ENCODE data around the gene SCART1. TPM values are rescaled to one million over a fixed set of nuclear protein-coding genes. Genes with fewer than 3 reads are reported as not detected.
"Not testable (repeated sequence)": the region's sequence is repeated elsewhere in the genome, so short reads cannot be mapped to it uniquely, and the experiment has no call there.

The SCART1 gene
- total and polyA plus RNA-seq, 2 experiments from 2014 or later: 0.15 to 0.65 TPM

DNA sequence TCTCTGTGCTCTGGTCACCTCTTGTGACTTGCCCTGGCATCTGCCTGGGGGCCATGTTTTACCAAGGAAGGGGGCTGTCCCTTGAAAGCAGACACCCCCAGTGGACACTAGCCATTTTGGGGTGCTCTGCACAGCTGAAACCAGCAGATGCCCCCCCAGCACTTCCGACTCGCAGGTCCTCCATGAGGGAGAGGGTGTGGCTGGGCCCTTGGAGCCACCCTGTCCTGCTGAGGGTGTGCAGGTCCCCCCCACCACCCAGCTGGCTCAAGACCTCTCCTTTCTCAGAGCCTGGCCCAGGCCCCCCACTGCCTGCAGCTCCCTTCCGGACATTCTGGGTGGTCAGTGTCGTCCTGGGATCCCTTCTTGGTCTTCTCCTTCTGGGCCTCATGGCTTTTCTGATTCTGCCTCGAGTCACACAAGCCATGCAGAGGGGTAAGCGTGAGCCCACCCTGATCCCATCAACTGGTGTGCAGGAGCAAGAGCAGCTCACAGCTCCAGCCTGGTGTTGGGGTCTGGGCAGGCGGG lies 12.3 kb downstream of the SCART1 start:
- no peaks in the 10 kb centered on the region for H3K79me2 ChIP-seq (ENCODE audit: insufficient read depth)

DNA sequence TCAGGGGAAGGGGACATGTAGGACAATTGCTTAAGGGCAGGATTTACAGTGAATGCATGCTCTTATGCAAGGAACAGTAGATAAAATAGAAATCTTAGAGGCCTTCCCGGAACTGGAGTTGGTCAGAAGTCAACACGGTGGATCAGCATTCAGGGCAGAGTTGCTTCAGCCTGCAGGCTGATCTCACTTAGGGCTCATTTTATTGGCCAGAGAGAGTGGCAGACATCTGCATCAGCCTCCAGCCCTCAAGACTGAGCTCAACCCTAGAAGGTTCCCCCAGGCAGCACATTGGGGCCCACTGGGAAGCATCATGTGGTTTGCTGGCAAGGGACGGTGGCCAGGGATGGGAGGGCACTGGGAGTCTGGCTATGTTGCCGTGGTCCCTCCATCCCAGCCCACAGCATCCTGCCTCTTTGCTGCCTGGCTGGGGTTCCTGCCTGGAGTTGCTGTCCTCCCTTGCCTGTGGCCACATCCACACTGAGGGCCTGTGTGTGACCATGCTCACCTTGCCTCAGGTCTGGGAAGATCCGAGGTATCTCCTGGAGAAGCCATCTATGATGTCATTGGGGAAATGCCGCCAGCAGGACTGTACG lies 13.0 kb downstream of the SCART1 start:
- no peaks in the 10 kb centered on the region for H3K9me3 ChIP-seq (ENCODE audit: low read depth)
- in situ Hi-C loops (cut with MboI): no loop called here
- H3K79me2 ChIP-seq (ENCODE audit: insufficient read depth): no peaks in the 10 kb centered on the region
- no peaks in the 10 kb centered on the region for H3K4me1 ChIP-seq (ENCODE audit: insufficient read depth)
- H3F3A ChIP-seq (ENCODE audit: insufficient read depth): no peaks in the 10 kb centered on the region
- no peak overlapping the region for H3K4me2 ChIP-seq (ENCODE audit: unreplicated experiment)
- H3K9me2 ChIP-seq (ENCODE audit: insufficient read depth): no peaks in the 10 kb centered on the region
- H3K4me3 ChIP-seq: no peak overlapping the region
- no peak overlapping the region for H3K9ac ChIP-seq
- TF ChIP-seq EZH2phosphoT487 (IDR thresholded peaks at IDR 0.05; ENCODE audit: insufficient read depth, low read depth) (no peak), EZH2 (IDR thresholded peaks at IDR 0.05; ENCODE audit: insufficient read depth, poor library complexity, severe bottlenecking) (no peak)
- no peaks in the 10 kb centered on the region for H3K36me3 ChIP-seq (ENCODE audit: low read depth)
- WGBS, 2 experiments (ENCODE audit: low coverage in 1 of 2, low lambda C conversion rate in 2 of 2, missing lambda C conversion rate in 2 of 2): 63 to 69% methylated on average over 7 of the region's 7 CpGs
- no peak overlapping the region for H2AFZ ChIP-seq
- no peaks in the 10 kb centered on the region for H4K20me1 ChIP-seq (ENCODE audit: insufficient read depth)
- no peaks in the 10 kb centered on the region for H3K27me3 ChIP-seq (replicated peaks; ENCODE audit: insufficient read depth)
- DNase-seq: no peak
- no peak overlapping the region for H3K27ac ChIP-seq

More for the DNA sequence above, 12.3 kb downstream of the SCART1 start:
- Histone ChIP-seq H3K4me3 (no peak overlapping the region), H3K27me3 (replicated peaks; ENCODE audit: insufficient read depth) (no peaks in the 10 kb centered on the region), H3K9me2 (ENCODE audit: insufficient read depth) (no peaks in the 10 kb centered on the region), H3K27ac (no peak overlapping the region), H3K4me2 (ENCODE audit: unreplicated experiment) (no peak overlapping the region), H3K9ac (no peak overlapping the region), H2AFZ (no peak overlapping the region), H4K20me1 (ENCODE audit: insufficient read depth) (no peaks in the 10 kb centered on the region), H3K4me1 (ENCODE audit: insufficient read depth) (no peaks in the 10 kb centered on the region), H3F3A (ENCODE audit: insufficient read depth) (no peaks in the 10 kb centered on the region), H3K36me3 (ENCODE audit: low read depth) (no peaks in the 10 kb centered on the region), H3K9me3 (ENCODE audit: low read depth) (no peaks in the 10 kb centered on the region)
- in situ Hi-C loops (cut with MboI): no loop called here
- 61 to 63% methylated on average over 7 of the region's 7 CpGs for WGBS, 2 experiments (ENCODE audit: low coverage in 1 of 2, low lambda C conversion rate in 2 of 2, missing lambda C conversion rate in 2 of 2)
- no peak for TF ChIP-seq EZH2 (IDR thresholded peaks at IDR 0.05; ENCODE audit: insufficient read depth, poor library complexity, severe bottlenecking)
- no peak for TF ChIP-seq EZH2phosphoT487 (IDR thresholded peaks at IDR 0.05; ENCODE audit: insufficient read depth, low read depth)
- DNase-seq: no peak

DNA sequence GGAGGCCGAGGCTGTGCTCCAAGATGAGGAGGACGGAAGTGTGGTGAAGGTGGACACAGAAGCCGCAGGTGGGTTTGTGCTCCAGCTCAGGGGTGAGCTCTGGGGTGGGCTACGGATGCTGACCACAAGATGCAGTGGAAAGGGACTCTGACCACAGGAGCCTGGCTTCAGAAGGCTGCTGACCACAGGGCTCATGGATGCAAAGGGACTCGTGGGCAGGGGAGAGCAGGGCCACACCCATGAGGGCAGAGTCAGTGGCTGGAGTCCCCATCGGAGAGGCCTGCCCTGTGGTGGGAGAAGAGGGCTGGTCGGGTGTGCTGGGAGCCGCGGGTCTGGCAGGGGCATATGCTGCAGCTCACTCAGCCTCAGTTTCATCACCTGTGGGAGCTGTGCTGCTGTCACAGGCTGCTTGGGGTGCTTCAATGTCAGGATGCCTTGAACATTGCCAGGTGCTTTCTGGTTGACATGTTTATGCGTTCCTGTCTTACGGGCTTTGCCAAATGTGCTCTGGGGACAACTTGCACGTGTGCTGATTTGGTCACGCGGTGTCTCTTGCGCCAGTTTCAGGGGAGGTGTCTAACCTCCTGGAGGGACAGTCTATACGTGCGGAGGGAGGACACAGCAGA lies 13.7 kb downstream of the SCART1 start:
- Histone ChIP-seq H3K4me3 (no peak overlapping the region), H4K20me1 (ENCODE audit: insufficient read depth) (no peaks in the 10 kb centered on the region), H3K27ac (no peak overlapping the region), H2AFZ (no peak overlapping the region), H3K79me2 (ENCODE audit: insufficient read depth) (no peaks in the 10 kb centered on the region), H3F3A (ENCODE audit: insufficient read depth) (no peaks in the 10 kb centered on the region), H3K9me2 (ENCODE audit: insufficient read depth) (no peaks in the 10 kb centered on the region), H3K9ac (no peak overlapping the region), H3K9me3 (ENCODE audit: low read depth) (no peaks in the 10 kb centered on the region), H3K27me3 (replicated peaks; ENCODE audit: insufficient read depth) (no peaks in the 10 kb centered on the region), H3K4me1 (ENCODE audit: insufficient read depth) (no peaks in the 10 kb centered on the region), H3K36me3 (ENCODE audit: low read depth) (no peaks in the 10 kb centered on the region), H3K4me2 (ENCODE audit: unreplicated experiment) (no peak overlapping the region)
- TF ChIP-seq EZH2 (IDR thresholded peaks at IDR 0.05; ENCODE audit: insufficient read depth, poor library complexity, severe bottlenecking) (no peak), EZH2phosphoT487 (IDR thresholded peaks at IDR 0.05; ENCODE audit: insufficient read depth, low read depth) (no peak)
- WGBS, 2 experiments (ENCODE audit: low coverage in 1 of 2, low lambda C conversion rate in 2 of 2, missing lambda C conversion rate in 2 of 2): 68 to 71% methylated on average over 16 to 17 of the region's 17 CpGs
- DNase-seq: no peak
- in situ Hi-C loops (cut with MboI): no loop called here

DNA sequence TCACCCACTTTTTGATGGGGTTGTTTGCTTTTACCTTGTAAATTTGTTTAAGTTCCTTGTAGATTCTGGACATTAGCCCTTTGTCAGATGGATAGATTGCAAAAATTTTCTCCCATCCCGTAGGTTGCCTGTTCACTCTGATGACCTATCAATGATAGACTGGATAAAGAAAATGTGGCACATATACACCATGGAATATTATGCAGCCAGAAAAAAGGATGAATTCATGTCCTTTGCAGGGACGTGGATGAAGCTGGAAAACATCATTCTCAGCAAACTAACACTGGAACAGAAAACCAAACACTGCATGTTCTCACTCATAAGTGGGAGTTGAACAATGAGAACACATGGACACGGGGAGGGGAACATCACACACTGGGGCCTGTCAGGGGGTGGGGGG lies 15.5 kb downstream of the SCART1 start:
- not testable (repeated sequence) for H3K4me2 ChIP-seq (ENCODE audit: unreplicated experiment); H2AFZ ChIP-seq

More for the DNA sequence above, 15.5 kb downstream of the SCART1 start:
- H3K36me3 ChIP-seq (ENCODE audit: low read depth); H3K79me2 ChIP-seq (ENCODE audit: insufficient read depth); H3K9me3 ChIP-seq (ENCODE audit: low read depth); H4K20me1 ChIP-seq (ENCODE audit: insufficient read depth); H3K9ac ChIP-seq; H3K4me1 ChIP-seq (ENCODE audit: insufficient read depth); H3K9me2 ChIP-seq (ENCODE audit: insufficient read depth); in situ Hi-C loops (cut with MboI); DNase-seq; H3K27ac ChIP-seq; H3K27me3 ChIP-seq (replicated peaks; ENCODE audit: insufficient read depth); H3K4me3 ChIP-seq; H3F3A ChIP-seq (ENCODE audit: insufficient read depth): not testable (repeated sequence)
- 32 to 56% methylated on average over 2 to 3 of the region's 3 CpGs for WGBS, 2 experiments (ENCODE audit: low coverage in 1 of 2, low lambda C conversion rate in 2 of 2, missing lambda C conversion rate in 2 of 2)
